Nephron (organoid): ENCODE results near the gene CASD1.

Experiments
- H3K27ac Mint-ChIP-seq, 3 experiments: 2 replicates each; pipeline ENCODE4 v1.8.0; 2020; ENCODE audit warnings: mixed read lengths in 3 of 3, mild to moderate bottlenecking in 2 of 3, moderate library complexity in 1 of 3
- H3K27me3 Mint-ChIP-seq: 2 replicates; pipeline ENCODE4 v1.8.0; 2021; ENCODE audit warnings: low read depth, mild to moderate bottlenecking, moderate library complexity, mixed read lengths
- H3K36me3 Mint-ChIP-seq: 2 replicates; pipeline ENCODE4 v1.8.0; 2020; ENCODE audit warnings: low read depth, mixed read lengths
- H3K4me1 Mint-ChIP-seq: 2 replicates; pipeline ENCODE4 v1.8.0; 2020; ENCODE audit warnings: mixed read lengths
- H3K4me3 Mint-ChIP-seq, 3 experiments: 2 replicates each; pipeline ENCODE4 v1.8.0; 2020; ENCODE audit warnings: mild to moderate bottlenecking in 3 of 3, mixed read lengths in 3 of 3, moderate library complexity in 2 of 3
- H3K9me3 Mint-ChIP-seq: 2 replicates; pipeline ENCODE4 v1.8.0; 2020; ENCODE audit warnings: mixed read lengths
- TF ChIP-seq, protein P1 (sequence below), 3 experiments: fragments of 200-600 bp; sonication (generic); IDR thresholded peaks; one replicate each; pipeline ENCODE4 v1.5.0; 2021; ENCODE audit warnings: antibody characterized with exemption in 3 of 3; ENCODE audit not compliant: unreplicated experiment in 3 of 3

Gene CASD1

DNA sequence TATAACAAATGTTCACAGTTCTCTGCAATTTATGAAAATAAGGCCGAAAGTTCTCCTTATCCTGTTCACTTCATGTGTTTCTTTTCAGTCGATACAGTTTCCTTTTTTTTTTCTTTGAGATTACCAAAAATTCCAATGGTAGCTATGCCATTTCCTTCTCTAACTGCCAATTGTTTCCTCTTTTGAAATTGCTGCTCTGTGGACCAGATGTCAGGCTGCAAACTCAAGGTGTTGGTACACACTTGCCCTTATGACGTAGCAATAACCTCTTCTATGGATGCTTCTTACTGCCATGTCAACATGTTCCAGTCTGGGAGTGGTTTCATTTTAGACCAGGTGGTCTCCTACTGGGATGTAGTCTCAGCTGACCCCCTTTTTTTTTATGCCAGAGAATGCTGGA is 52.9 kb downstream of the CASD1 start:
- H3K27ac Mint-ChIP-seq, result no peak overlapping the region
- H3K9me3 Mint-ChIP-seq, result no peaks in the 10 kb centered on the region
- peaks cover 21% of the 10 kb centered on the region for H3K36me3 Mint-ChIP-seq
- H3K4me1 Mint-ChIP-seq, result peaks cover 7% of the 10 kb centered on the region
- no peaks in the 10 kb centered on the region for H3K27me3 Mint-ChIP-seq
- H3K4me3 Mint-ChIP-seq, result no peak overlapping the region
- TF ChIP-seq, protein P1, sequence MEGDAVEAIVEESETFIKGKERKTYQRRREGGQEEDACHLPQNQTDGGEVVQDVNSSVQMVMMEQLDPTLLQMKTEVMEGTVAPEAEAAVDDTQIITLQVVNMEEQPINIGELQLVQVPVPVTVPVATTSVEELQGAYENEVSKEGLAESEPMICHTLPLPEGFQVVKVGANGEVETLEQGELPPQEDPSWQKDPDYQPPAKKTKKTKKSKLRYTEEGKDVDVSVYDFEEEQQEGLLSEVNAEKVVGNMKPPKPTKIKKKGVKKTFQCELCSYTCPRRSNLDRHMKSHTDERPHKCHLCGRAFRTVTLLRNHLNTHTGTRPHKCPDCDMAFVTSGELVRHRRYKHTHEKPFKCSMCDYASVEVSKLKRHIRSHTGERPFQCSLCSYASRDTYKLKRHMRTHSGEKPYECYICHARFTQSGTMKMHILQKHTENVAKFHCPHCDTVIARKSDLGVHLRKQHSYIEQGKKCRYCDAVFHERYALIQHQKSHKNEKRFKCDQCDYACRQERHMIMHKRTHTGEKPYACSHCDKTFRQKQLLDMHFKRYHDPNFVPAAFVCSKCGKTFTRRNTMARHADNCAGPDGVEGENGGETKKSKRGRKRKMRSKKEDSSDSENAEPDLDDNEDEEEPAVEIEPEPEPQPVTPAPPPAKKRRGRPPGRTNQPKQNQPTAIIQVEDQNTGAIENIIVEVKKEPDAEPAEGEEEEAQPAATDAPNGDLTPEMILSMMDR (IDR thresholded peaks at IDR 0.05; ENCODE audit: unreplicated experiment in 3 of 3), result no peak

DNA sequence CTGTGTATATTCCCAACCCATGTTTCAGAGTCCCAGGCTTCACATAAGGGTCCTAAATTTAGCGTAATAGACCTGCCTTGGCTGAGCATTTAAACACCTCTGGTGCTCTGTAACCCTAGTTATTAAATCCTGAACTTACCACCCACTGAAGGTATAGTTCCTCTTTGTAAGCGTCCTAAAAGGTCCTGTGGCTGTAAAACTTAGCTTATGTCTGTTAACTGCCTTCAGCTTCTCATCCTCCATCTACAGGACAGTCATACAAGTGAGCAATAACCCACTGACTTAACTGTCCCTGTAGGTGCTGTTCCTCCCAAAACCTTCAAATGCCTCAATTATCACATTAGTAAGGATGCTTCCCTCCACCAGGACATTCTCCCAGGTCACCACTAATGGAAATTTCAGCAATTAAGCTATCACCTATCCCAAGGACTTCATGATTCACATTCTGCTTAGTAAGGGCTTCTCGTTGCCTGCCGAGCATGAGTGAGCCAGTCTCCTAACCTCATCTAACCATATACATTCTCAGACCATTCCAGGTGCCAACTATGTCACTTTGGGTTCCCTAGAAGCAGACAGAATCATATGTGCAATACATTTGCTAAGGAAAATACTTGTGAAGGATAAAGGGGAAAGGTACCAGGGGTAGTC is 55.8 kb downstream of the CASD1 start:
- Mint-ChIP-seq H3K4me1 (peaks cover 8% of the 10 kb centered on the region), H3K36me3 (peaks cover 19% of the 10 kb centered on the region), H3K27ac (no peak overlapping the region), H3K4me3 (no peak overlapping the region), H3K27me3 (no peaks in the 10 kb centered on the region), H3K9me3 (peaks cover 5% of the 10 kb centered on the region)
- TF ChIP-seq, protein P1 (IDR thresholded peaks at IDR 0.05; ENCODE audit: unreplicated experiment in 3 of 3), result no peak

DNA sequence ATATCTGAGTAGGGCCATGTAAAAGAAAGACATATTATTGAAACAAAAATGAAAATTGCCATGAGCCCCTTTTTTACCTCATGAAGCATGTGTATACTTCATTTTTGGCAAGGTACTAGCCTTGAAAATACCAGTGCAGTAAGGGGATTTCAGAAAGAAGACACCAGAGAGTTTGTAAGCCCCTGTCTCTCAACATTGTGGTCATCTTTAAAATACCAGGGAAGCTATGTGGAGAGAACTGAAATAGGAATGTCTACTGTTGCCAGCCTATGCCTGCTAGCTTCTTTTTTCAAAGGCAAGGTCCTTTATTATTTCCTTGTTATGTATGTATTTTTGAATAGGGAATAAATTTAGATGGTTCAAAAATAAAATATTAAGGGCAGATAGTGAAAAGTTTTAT is 57.8 kb downstream of the CASD1 start:
- peaks cover 30% of the 10 kb centered on the region for H3K36me3 Mint-ChIP-seq
- no peaks in the 10 kb centered on the region for H3K27me3 Mint-ChIP-seq
- H3K4me1 Mint-ChIP-seq, result peaks cover 8% of the 10 kb centered on the region
- TF ChIP-seq, protein P1 (IDR thresholded peaks at IDR 0.05; ENCODE audit: unreplicated experiment in 3 of 3), result no peak
- no peak overlapping the region for H3K4me3 Mint-ChIP-seq
- H3K27ac Mint-ChIP-seq, result no peak overlapping the region
- H3K9me3 Mint-ChIP-seq, result peaks cover 17% of the 10 kb centered on the region

DNA sequence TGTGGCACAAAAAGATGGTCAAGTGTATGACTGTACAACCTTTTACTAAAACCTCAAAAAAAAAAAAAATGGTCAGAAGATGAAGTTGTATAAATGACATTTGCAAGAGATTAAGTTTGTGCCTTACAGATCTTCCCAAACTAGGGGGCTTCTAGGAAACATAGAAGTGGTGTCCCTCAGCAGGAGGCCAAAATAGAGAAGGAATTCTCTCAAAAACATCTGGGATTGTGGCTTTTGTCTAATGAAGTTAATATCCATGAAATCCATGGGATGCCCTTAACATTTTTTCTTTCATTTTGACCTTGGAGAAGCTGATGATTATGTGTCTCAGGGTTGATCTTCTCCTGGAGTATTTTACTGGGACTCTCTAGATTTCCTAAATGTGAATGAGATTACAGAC is 62.2 kb downstream of the CASD1 start:
- Mint-ChIP-seq H3K27me3 (no peaks in the 10 kb centered on the region), H3K4me1 (peaks cover 8% of the 10 kb centered on the region), H3K9me3 (peaks cover 58% of the 10 kb centered on the region), H3K36me3 (peaks cover 72% of the 10 kb centered on the region), H3K27ac (no peak overlapping the region), H3K4me3 (no peak overlapping the region)
- TF ChIP-seq, protein P1 (IDR thresholded peaks at IDR 0.05; ENCODE audit: unreplicated experiment in 3 of 3), result no peak

DNA sequence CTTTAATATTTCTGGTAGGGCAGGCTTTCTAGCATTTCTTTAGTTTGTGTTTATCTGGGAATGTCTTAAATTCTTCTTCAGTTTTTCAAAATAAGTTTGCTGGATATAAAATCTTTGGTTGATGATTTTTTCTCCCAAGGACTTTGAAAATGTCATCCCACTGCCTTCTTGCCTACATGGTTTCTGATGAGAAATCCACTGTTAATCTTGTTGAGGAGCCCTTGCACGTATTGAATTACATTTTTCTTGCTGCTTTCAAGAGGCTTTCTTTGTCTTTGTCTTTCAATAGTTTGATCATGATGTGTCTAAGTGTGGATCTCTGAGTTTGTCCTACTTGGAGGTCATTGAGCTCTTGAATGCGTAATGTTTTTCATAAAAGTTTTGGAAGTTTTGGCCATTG is 66.0 kb downstream of the CASD1 start:
- TF ChIP-seq, protein P1 (IDR thresholded peaks at IDR 0.05; ENCODE audit: unreplicated experiment in 3 of 3), result no peak
- H3K4me1 Mint-ChIP-seq, result no peaks in the 10 kb centered on the region
- H3K9me3 Mint-ChIP-seq, result peaks cover 62% of the 10 kb centered on the region
- no peak overlapping the region for H3K4me3 Mint-ChIP-seq
- H3K36me3 Mint-ChIP-seq, result peaks cover 92% of the 10 kb centered on the region
- H3K27me3 Mint-ChIP-seq, result no peaks in the 10 kb centered on the region
- H3K27ac Mint-ChIP-seq, result no peak overlapping the region

DNA sequence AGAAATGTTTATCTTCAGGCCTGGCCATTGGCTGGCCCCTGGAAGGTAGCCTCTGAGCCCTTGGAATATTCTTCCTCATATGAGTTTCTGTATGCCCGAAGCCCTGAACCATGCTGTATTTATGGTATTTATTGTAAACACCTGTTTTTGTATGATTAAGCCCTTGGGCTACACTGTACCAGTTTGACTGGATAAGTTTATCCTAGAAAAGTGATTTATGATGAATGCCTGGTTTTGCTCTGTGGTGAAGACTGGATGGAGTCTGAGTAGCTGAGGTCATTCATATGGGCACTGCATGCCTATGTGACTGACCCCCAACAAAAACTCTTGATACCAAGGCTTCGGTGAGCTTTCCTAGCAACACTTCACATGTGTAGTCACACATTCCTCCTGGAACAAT is 66.7 kb downstream of the CASD1 start:
- Mint-ChIP-seq H3K36me3 (peaks cover 90% of the 10 kb centered on the region), H3K4me3 (no peak overlapping the region), H3K4me1 (no peaks in the 10 kb centered on the region), H3K27ac (no peak overlapping the region), H3K9me3 (peaks cover 59% of the 10 kb centered on the region), H3K27me3 (no peaks in the 10 kb centered on the region)
- TF ChIP-seq, protein P1 (IDR thresholded peaks at IDR 0.05; ENCODE audit: unreplicated experiment in 3 of 3), result no peak
